NCI-H510A treated with DMSO at 0.1 percent for 48 hours (cell line): ENCODE measurements around the gene RBM38.

Experiments
- DNase-seq: peaks from one replicate; lab custom pipeline; 2025; lab: John Stamatoyannopoulos, UW

The RBM38 gene

GRCh38 chr20:57404006-57404405 is 12.8 kb downstream of the RBM38 start:
- no peak for DNase-seq

- DNase-seq, result no peak
These were observed 13.3 kb downstream of the RBM38 start for GRCh38 chr20:57404419-57405072.

- DNase-seq, result no peak
These were observed 14.2 kb downstream of the RBM38 start for GRCh38 chr20:57405236-57406016.

GRCh38 chr20:57407541-57407956 is 16.4 kb downstream of the RBM38 start:
- DNase-seq, result no peak

GRCh38 chr20:57408131-57408530 is 16.9 kb downstream of the RBM38 start:
- peak; percentile 42 for DNase-seq

- DNase-seq, result no peak
These were observed 17.5 kb downstream of the RBM38 start for GRCh38 chr20:57408536-57409233.

- DNase-seq, result no peak
These were observed 18.1 kb downstream of the RBM38 start for GRCh38 chr20:57409316-57409671.

- DNase-seq, result no peak
These were observed 18.6 kb downstream of the RBM38 start for GRCh38 chr20:57409672-57410397.

- no peak for DNase-seq
These were observed 19.3 kb downstream of the RBM38 start for GRCh38 chr20:57410398-57410920.

- no peak for DNase-seq
These were observed 19.7 kb downstream of the RBM38 start for GRCh38 chr20:57410924-57411323.

GRCh38 chr20:57411406-57412283 is 20.4 kb downstream of the RBM38 start:
- DNase-seq, result no peak

GRCh38 chr20:57412347-57413029 is 21.3 kb downstream of the RBM38 start:
- no peak for DNase-seq

- no peak for DNase-seq
These were observed 22.8 kb downstream of the RBM38 start for GRCh38 chr20:57413986-57414385.

GRCh38 chr20:57414867-57415592 is 23.8 kb downstream of the RBM38 start:
- no peak for DNase-seq

- no peak for DNase-seq
These were observed 24.6 kb downstream of the RBM38 start for GRCh38 chr20:57415771-57416170.

- DNase-seq, result no peak
These were observed 25.3 kb downstream of the RBM38 start for GRCh38 chr20:57416296-57417022.

- DNase-seq, result no peak
These were observed 26.0 kb downstream of the RBM38 start for GRCh38 chr20:57417051-57417689.
